ENCODE data around the gene TECR.
"Not testable (repeated sequence)": the region's sequence is repeated elsewhere in the genome, so short reads cannot be mapped to it uniquely, and the experiment has no call there.

The TECR gene

GRCh38 chr19:14550201-14550754 lies 20.9 kb downstream of the TECR start:
- no peak overlapping the region for H3K27ac ChIP-seq
- no peaks in the 10 kb centered on the region for H3K9me3 ChIP-seq (ENCODE audit: severe bottlenecking)
- DNase-seq, result no peak
- H3K4me3 ChIP-seq (ENCODE audit: low read depth, low read length), result no peak overlapping the region
- H3K36me3 ChIP-seq, result peaks cover 20% of the 10 kb centered on the region
- TF ChIP-seq CTCF (IDR thresholded peaks at IDR 0.05; ENCODE audit: low read depth, low read length), result no peak
- H3K27me3 ChIP-seq (ENCODE audit: insufficient read depth, low read depth, severe bottlenecking), result no peaks in the 10 kb centered on the region

- not testable (repeated sequence) for H3K4me3 ChIP-seq (ENCODE audit: low read depth, low read length); H3K27ac ChIP-seq; H3K27me3 ChIP-seq (ENCODE audit: insufficient read depth, low read depth, severe bottlenecking); H3K9me3 ChIP-seq (ENCODE audit: severe bottlenecking)
- TF ChIP-seq CTCF (IDR thresholded peaks at IDR 0.05; ENCODE audit: low read depth, low read length), result peak; percentile 62; the same call in 1 of the 2 replicates
- DNase-seq, result peak; percentile 50
- peaks cover 16% of the 10 kb centered on the region for H3K36me3 ChIP-seq
Measured at GRCh38 chr19:14551134-14552005, 22.0 kb downstream of the TECR start.

- H3K4me3 ChIP-seq (ENCODE audit: low read depth, low read length), result not testable (repeated sequence)
Measured at GRCh38 chr19:14552006-14552360, 22.6 kb downstream of the TECR start.

GRCh38 chr19:14553042-14553938 lies 23.9 kb downstream of the TECR start:
- Histone ChIP-seq H3K36me3 (peaks cover 19% of the 10 kb centered on the region), H3K4me3 (ENCODE audit: low read depth, low read length) (no peak overlapping the region), H3K27me3 (ENCODE audit: insufficient read depth, low read depth, severe bottlenecking) (no peaks in the 10 kb centered on the region), H3K9me3 (ENCODE audit: severe bottlenecking) (no peaks in the 10 kb centered on the region), H3K27ac (no peak overlapping the region)
- no peak for TF ChIP-seq CTCF (IDR thresholded peaks at IDR 0.05; ENCODE audit: low read depth, low read length)
- DNase-seq, result no peak

More at GRCh38 chr19:14552006-14552360, 22.6 kb downstream of the TECR start:
- DNase-seq; H3K27ac ChIP-seq; H3K27me3 ChIP-seq (ENCODE audit: insufficient read depth, low read depth, severe bottlenecking); H3K9me3 ChIP-seq (ENCODE audit: severe bottlenecking): not testable (repeated sequence)
- peaks cover 16% of the 10 kb centered on the region for H3K36me3 ChIP-seq

GRCh38 chr19:14553939-14554243 lies 24.5 kb downstream of the TECR start:
- H3K4me3 ChIP-seq (ENCODE audit: low read depth, low read length), result no peak overlapping the region
- no peaks in the 10 kb centered on the region for H3K9me3 ChIP-seq (ENCODE audit: severe bottlenecking)
- H3K27me3 ChIP-seq (ENCODE audit: insufficient read depth, low read depth, severe bottlenecking), result no peaks in the 10 kb centered on the region
- H3K27ac ChIP-seq, result no peak overlapping the region
- TF ChIP-seq CTCF (IDR thresholded peaks at IDR 0.05; ENCODE audit: low read depth, low read length), result no peak
- no peak for DNase-seq
- peaks cover 14% of the 10 kb centered on the region for H3K36me3 ChIP-seq

- no peaks in the 10 kb centered on the region for H3K27me3 ChIP-seq (ENCODE audit: insufficient read depth, low read depth, severe bottlenecking)
- H3K4me3 ChIP-seq (ENCODE audit: low read depth, low read length), result no peak overlapping the region
- peak; percentile 23; the same call in 1 of the 2 replicates for TF ChIP-seq CTCF (IDR thresholded peaks at IDR 0.05; ENCODE audit: low read depth, low read length)
- H3K36me3 ChIP-seq, result peaks cover 12% of the 10 kb centered on the region
- H3K27ac ChIP-seq, result no peak overlapping the region
- no peaks in the 10 kb centered on the region for H3K9me3 ChIP-seq (ENCODE audit: severe bottlenecking)
- DNase-seq, result no peak
Measured at GRCh38 chr19:14554382-14554812, 25.0 kb downstream of the TECR start.
